Jurkat, Clone E6-1 (cell line): Measurements from ENCODE around the gene AFF1.
"Not testable (repeated sequence)": the region's sequence is repeated elsewhere in the genome, so short reads cannot be mapped to it uniquely, and the experiment has no call there.

Source experiments
- DNase-seq: peaks from one replicate; pipeline ENCODE4 v3.0.0-alpha.2; 2011; ENCODE audit warnings: low read depth, low spot score
- H3K4me3 ChIP-seq: 2 replicates; pipeline ENCODE4 v1.5.1; 2011; ENCODE audit warnings: mild to moderate bottlenecking, low read length, control low read depth, moderate library complexity

The AFF1 gene

DNA sequence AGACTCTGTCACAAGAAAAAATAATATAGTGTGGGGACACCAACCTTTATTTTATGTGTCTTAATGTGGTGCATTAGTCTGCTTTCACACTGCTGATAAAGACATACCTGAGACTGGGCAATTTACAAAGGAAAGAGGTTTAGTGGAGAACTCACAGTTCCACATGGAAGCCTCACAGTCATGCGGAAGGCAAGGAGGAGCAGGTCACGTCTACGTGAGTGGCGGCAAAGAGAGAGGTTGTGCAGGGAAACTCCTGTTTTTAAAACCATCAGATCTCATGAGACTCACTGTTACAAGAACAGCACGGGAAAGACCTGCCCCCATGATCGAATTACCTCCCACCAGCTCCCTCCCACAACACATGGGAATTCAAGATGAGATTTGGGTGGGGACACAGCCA is 130.2 kb downstream of the AFF1 start:
- no peak overlapping the region for H3K4me3 ChIP-seq
- DNase-seq, result no peak

DNA sequence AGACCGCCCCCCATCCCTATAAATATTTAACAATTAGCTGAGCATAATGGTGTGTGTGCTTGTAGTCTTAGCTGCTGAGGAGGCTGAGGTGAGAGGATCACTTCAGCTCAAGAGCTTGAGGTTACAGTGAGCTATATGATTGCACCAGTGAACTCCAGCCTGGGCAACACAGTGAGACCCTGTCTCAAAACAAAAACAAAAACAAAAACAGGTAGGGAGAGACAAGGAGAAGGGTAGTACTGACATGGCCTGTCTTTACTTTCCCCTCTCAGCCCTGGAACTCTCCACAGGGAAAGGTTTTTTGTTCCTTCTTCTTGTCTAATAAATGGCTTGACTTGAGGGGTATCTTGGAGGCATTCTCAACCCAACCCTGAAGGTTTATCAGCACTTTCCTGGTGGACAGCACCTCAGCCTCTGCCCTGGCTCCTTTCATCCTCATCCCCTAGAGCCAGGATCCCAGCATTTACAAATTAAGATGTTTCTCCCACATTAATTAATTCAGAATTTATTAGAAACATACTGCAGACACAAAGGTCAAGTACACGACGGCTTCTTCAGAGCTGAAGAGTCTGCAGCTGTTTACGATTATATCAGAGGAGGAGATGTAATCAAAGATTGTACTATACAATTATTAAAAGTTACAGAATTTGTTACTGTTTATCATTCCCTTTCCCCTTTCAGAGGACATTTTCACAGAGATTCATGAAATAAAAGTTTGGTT is 131.8 kb downstream of the AFF1 start:
- no peak overlapping the region for H3K4me3 ChIP-seq
- DNase-seq, result no peak

DNA sequence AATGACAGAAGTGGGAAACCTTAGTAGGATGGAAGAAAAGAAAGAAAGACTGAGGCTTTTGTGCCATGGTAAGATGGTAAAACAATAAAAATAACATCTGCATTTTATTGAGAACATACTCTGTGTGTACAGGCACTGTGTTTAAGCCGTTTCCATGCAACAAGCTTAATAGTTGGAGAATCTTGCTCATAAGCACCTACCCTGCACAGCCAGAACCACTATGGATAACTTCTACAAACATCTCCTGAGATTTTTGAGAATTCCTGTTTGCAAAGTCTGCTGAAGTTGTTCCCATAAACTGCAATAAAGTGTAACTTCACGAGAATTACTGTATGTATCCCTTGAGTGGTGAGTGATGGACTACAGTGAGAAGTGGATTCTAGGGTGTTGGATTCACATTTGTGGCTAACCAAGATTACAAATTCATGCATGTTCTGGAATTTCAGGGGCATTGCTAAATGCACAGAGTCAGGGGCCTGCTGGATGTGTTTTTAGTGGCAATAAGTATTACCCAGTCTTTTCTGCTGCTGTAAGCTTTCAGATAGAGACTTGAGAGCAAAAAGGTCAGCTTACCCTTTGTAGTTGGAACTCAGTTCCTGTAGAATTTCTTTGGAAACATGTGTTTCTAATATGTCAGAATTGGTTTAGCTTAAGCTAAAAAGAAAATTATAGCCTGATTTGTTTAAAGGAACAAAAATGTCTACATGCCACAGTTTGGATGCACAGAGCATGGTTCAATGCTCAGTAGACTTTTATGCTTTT is 132.5 kb downstream of the AFF1 start:
- no peak for DNase-seq
- no peak overlapping the region for H3K4me3 ChIP-seq

DNA sequence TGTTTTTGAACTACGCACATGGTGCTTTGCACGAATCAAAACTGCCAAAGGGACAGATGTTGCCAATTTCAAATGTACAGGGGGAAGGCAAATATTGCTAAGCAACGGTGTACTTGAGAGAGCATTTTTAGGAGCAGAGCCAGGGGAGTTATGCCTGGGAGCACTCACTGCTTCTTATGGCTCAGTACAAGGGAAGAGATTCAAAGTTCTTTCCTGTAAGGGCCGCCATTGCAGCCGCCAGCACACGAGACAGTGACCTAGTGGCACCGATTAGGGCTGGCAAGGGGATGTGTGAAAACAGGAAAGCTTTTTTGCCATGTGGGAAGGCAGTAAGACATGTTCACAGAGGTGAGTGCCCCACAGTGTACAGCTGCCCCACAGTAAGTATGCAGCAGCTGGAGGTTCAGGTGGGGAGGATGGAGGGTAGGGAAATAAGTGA is 133.8 kb downstream of the AFF1 start:
- no peak overlapping the region for H3K4me3 ChIP-seq
- DNase-seq, result no peak

DNA sequence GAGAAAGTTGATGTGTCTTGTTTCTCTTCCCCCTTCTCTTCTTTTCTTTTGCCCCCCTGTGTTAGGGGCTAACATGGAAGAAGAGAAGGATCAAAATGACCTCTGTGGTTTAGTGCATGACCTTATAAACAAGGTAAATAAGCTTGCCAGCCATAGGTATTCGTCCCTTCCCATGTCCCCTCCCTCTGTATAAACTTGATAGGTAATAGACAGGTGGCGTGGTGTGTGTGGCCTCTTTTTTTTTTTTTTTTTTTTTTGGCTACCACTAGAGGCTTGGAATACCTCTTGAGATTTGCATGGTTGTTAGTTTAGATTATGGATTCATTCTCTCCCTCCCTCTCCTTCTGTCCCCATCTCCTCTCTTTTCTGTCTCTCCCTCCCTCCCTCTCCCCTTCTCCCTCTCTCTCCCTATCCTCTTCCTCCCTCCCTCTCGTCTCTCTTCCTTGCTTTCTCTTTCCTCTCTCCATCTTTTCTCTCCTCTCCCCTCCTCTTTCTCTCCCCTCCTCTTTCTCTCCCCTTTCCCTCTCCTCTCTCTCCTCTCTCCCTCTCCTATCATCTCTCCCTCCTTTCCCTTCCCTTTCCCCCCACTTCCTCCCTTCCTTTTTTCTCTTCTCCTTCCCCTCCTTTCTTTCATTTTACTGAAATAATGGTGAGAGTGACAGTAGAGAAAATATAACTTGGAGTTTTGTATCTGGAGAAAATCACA is 134.4 kb downstream of the AFF1 start:
- no peak for DNase-seq
- no peak overlapping the region for H3K4me3 ChIP-seq

DNA sequence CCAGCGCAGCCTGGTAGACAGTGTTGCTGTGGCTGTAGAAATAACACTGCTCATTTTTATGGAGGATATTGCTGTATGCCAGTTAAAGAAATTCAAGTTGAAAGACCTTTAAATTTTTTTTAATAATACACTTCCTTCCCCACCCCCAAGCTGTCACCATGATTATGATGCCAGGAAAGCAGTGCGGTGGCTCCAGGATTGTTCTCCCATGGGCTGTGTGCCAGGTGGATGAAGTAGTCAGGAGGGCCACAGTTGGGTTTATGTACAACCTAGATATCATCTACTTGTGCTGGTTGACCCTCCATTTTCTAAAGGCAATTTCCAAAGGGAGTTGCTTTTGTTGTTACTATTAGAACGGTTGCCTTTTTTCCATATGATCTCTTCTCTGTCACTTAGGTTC is 136.6 kb downstream of the AFF1 start:
- no peak for DNase-seq

DNA sequence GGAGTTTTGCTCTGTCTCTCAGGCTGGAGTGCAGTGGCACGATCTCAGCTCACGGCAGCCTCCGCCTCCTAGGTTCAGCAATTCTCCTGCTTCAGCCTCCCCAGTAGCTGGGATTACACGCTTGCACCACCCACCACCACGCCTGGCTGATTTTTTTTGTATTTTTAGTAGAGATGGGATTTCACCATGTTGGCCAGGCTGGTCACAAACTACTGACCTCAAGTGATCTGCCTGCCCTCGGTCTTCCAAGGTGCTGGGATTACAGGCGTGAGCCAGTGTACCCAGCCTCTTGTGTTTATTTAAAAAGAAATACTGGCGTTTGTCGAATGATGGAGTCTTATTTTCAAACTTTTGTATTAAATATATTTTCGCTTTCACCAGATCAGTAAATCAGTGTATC is 137.7 kb downstream of the AFF1 start:
- not testable (repeated sequence) for DNase-seq, H3K4me3 ChIP-seq

More for the DNA sequence above, 136.6 kb downstream of the AFF1 start:
- H3K4me3 ChIP-seq, result no peak overlapping the region

DNA sequence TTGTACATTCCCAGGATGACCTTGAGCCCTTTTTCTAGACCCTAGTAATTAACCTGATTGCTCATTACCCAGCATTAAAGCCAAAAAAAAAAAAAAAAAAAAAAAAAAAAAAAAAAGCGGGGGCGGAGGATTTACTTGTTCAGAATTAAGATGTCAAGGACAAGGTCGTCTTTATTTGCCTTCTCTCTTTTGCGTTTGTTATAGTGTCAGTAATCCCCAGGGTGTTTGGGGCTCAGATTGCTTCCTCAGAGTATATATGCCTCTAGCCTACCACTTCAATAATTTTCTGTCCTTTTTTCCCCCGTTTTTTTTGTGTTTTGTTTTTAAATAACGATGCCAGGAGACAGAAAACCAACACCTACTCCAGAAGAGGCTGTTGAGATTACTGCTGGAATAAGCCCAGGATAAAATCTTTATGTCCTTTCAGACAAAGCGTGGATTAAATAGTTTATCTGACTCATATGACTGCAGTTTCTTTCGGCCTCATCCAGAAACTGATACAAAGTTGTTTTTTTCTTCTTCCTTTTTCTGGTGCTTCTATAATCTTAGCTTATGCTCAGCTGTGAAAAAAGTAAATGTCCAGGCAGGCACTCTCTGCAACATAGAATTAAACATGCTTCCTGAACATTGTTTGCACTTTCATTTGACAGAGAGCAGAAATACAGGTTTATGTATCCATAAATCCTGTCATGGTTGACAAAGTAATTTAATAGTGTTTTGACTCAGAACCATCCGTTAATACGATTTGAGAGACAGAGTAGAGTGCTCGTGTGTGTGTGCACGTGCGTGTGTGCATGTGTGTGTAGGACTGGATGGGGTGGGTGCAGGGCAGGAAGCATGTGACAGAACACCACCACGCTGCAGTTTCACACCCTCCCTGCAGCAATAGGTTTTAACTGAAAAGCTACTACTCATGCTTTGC is 138.6 kb downstream of the AFF1 start:
- H3K4me3 ChIP-seq, result no peak overlapping the region
- peak; percentile 38 for DNase-seq

DNA sequence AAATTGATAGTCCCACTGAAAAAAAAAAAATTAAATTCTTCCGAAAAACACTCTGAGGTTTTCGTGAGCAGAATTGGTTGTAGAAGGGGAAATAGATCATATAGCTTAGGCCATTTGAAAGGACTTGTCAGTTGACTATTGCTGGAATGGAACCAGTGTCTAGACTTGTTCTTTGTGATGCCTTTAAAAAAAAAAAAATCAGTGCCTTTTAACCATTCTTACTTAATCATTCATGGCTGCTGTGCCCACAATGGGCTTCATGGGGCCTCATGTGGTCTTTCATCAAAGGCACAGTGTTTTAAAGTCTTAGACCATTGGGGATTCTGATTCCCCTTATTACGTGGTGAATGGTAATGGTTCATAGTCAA is 139.3 kb downstream of the AFF1 start:
- H3K4me3 ChIP-seq, result no peak overlapping the region
- DNase-seq, result no peak

DNA sequence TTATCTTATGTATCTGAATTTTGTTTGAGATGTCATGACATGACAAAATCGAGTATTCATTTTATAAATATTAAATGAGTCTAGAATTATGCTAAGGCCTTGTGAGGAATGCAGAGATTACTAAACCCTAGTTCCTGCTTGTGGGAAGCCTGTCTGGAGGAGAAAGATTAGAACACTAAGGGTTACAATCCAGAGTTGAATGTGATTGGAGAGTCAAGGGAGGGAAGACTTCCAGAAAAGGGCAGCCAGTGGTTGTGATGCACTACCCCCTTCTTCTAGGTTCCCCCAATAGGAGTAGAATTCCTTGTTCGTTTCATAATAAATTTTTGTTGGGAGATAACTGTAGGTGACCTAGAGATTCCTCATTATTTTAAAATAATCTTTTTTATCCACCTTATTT is 141.1 kb downstream of the AFF1 start:
- no peak overlapping the region for H3K4me3 ChIP-seq
- no peak for DNase-seq

DNA sequence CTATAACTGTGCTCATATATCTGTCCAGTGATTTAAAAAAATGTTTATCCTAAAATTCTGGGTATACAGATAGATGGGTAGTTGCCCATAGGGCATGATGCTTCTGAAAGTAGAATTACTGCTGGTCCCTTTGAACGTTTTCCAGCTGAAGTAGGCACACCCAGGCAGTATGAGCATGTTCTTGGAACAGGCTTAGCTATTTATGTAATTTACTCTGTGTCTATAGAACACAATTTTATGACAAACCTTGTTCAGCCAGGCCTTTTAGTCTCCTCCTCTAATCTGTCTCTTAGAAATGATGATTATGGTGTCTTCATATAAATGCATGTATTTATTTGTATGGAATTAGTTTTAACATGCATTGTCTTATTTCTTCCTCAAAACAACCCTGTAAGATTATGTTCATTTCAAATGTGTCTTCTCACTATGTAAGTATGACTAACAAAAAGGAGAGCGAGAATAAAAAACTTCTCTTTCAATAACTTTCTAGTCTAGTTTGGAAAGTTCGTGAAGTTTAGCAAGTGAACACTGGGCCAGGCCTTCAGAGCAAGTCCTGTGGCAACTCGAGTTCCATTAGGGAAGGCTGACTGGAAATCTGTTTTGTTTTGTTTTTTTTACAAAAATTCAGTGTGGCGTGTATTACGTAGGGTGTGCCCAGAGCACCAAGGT is 142.0 kb downstream of the AFF1 start:
- DNase-seq, result no peak
- no peak overlapping the region for H3K4me3 ChIP-seq

DNA sequence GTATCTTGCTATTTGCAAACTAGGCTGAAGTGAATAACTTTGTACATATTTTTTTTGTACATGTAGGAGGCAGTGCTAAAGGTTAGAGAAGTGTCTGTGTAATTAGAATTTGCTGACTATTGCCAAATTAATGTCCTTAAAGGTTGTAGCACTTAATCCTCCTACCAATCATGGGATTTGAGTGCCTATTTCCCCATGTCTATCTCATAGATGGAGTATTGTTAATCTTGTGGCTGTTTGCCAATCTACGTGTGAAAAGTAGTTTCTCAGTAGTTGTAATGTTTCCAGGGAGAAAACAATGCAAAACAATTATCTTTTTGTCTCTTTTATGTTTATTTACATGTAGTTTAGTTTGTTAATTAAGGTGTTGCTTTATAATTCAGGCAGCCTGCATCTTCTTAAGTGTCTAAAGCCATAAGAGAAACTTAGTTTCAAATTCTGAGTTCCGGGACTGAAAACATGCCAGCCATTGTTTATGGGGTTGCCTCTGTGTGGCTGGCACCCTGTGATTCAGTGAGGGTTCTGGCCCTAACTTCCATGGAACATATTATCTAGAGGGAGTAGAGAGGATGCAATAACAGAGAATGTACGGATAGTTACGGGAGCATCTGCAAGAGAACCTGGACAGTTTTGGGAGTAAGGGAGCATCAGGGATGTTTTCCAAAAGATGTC is 143.2 kb downstream of the AFF1 start:
- no peak for DNase-seq
- H3K4me3 ChIP-seq, result no peak overlapping the region

DNA sequence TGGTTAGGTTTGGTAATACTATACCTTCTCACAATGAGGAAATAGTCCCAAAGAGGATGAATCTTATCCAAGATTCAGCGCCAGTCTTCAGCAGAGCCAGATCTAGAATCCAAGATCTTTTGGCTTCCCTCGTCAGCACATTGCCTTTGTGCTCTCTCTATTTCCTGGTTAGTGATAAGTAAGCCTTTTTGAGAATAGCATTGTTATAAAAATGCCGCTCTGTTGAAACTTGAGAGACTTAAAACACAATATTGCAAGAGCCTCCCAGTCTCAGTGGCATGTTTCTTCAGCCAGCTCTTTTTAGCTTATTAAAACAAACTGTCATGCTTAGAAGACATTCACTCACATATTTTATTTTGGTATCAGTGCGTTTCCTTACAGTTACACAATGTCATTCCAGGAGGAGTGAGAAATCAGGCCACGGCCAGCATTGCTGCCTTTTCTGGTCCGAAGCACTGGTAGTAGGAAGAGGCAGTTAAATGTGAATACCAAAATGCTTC is 144.2 kb downstream of the AFF1 start:
- no peak overlapping the region for H3K4me3 ChIP-seq
- DNase-seq, result no peak

DNA sequence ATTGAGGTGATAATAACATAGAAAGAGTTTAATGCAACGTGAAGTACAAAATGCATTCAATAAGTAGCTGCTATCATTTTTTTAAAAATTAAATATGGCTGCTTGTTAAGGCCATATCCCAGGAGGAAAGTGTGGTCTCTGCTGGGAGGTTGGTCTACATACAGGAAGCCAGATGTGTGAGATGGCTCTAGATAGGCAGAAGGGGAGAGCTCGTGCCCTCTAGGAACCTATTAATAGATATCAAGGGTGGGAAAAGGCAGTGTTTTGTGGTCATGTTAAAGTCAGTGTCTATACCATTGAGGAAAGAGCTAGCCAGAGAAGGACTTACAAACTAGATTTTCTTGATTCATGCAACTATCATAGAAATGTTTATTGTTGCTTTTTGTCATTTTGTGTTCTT is 145.2 kb downstream of the AFF1 start:
- no peak overlapping the region for H3K4me3 ChIP-seq
- DNase-seq, result peak; percentile 32

DNA sequence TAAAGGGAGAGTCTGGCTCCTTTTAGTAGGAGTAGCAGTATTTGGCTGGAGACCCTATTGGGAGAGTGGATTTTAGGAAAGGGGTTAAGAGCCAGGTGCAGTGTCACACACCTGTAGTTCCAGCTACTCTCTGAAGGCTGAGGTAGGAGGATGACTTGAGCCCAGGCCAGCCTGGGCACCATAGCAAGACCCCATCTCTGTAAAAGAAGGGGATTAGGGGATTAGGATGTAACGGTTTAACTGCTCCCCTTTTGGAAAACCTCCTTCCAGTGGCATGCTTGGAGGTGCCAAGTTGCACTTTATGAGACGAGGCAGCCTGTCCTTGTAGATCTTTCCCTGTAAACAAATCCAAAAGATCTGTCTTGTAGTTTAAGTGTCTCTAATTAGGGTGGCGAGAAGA is 145.7 kb downstream of the AFF1 start:
- H3K4me3 ChIP-seq, result no peak overlapping the region
- no peak for DNase-seq

DNA sequence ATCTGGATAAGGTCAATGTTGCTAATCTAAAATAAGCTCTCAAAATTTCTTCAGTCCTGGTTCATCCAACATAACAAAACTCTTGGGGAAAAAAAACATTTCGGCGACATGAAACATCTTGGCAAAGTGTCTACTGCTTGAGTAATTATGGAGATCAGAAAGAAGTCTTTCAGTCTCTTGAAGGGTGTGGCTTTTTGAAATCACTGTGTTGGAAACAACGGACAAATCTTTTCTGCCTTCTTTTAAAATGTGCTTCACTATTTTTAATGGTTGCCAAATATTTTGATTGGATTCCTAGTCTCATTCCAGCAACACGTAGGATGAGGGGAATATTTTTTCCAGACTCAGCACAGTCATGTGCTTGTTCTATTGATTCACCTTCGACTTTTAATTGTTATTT is 147.0 kb downstream of the AFF1 start:
- no peak for DNase-seq
- no peak overlapping the region for H3K4me3 ChIP-seq

DNA sequence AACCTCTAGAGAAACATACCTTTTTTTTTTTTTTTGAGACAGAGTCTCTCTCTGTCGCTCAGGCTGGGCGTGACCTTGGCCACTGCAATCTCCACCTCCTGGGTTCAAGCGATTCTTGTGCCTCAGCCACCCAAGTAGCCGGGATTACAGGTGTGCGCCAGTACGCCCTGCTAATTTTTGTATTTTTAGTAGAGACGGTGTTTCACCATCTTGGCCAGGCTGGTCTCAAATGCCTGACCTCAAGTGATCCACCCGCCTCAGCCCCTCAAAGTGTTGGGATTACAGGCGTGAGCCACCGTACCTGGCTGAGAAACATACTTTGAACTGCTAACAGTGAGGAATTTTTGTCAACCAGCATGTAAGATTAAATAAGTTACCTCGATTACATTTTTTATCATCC is 150.9 kb downstream of the AFF1 start:
- DNase-seq, H3K4me3 ChIP-seq: not testable (repeated sequence)
